Osteocyte (in vitro differentiated cells): Measurements from ENCODE around the gene KRTAP10-12. TPM values are rescaled to one million over a fixed set of nuclear protein-coding genes. Genes with fewer than 3 reads are reported as not detected.

Experiments
- DNase-seq: peaks from one replicate; pipeline ENCODE4 v3.0.0; 2021; ENCODE audit warnings: mixed read lengths; ENCODE audit not compliant: unreplicated experiment; ENCODE audit errors: extremely low spot score
- H3K27ac Mint-ChIP-seq: one replicate; pipeline ENCODE4 v1.8.0; 2021; ENCODE audit warnings: mild to moderate bottlenecking, mixed read lengths; ENCODE audit not compliant: unreplicated experiment
- H3K27me3 Mint-ChIP-seq: one replicate; pipeline ENCODE4 v1.8.0; 2021; ENCODE audit warnings: mixed read lengths; ENCODE audit not compliant: unreplicated experiment
- H3K36me3 Mint-ChIP-seq: one replicate; pipeline ENCODE4 v1.8.0; 2021; ENCODE audit warnings: mixed read lengths; ENCODE audit not compliant: unreplicated experiment
- H3K4me1 Mint-ChIP-seq: one replicate; pipeline ENCODE4 v1.8.0; 2021; ENCODE audit warnings: mixed read lengths; ENCODE audit not compliant: unreplicated experiment
- H3K4me3 Mint-ChIP-seq: one replicate; pipeline ENCODE4 v1.8.0; 2021; ENCODE audit warnings: mild to moderate bottlenecking, moderate library complexity, mixed read lengths; ENCODE audit not compliant: unreplicated experiment
- H3K9me3 Mint-ChIP-seq: one replicate; pipeline ENCODE4 v1.8.0; 2021; ENCODE audit warnings: mixed read lengths; ENCODE audit not compliant: unreplicated experiment
- total RNA-seq: library from RNA; stranded (reverse); gene quantifications from 2 replicates; pipeline ENCODE4 v1.2.1, GENCODE V29; 2021
- TF ChIP-seq, protein P1 (sequence below): fragments of 200-600 bp; sonication (generic); IDR thresholded peaks from 2 replicates; pipeline ENCODE4 v1.5.0; 2021; ENCODE audit warnings: antibody characterized with exemption, mild to moderate bottlenecking, moderate library complexity

Gene KRTAP10-12
- total RNA-seq, 1 donor from 2014 or later, result not detected

GRCh38 chr21:44692798-44693512 is 4.0 kb upstream of the KRTAP10-12 start:
- Mint-ChIP-seq H3K27ac (no peak overlapping the region), H3K4me1 (peaks cover 15% of the 10 kb centered on the region), H3K27me3 (peaks cover 38% of the 10 kb centered on the region)

GRCh38 chr21:44694776-44695175 is 2.2 kb upstream of the KRTAP10-12 start:
- no peak overlapping the region for H3K4me3 Mint-ChIP-seq
- H3K27ac Mint-ChIP-seq, result no peak overlapping the region
- H3K4me1 Mint-ChIP-seq, result peaks cover 27% of the 10 kb centered on the region
- TF ChIP-seq, protein P1, sequence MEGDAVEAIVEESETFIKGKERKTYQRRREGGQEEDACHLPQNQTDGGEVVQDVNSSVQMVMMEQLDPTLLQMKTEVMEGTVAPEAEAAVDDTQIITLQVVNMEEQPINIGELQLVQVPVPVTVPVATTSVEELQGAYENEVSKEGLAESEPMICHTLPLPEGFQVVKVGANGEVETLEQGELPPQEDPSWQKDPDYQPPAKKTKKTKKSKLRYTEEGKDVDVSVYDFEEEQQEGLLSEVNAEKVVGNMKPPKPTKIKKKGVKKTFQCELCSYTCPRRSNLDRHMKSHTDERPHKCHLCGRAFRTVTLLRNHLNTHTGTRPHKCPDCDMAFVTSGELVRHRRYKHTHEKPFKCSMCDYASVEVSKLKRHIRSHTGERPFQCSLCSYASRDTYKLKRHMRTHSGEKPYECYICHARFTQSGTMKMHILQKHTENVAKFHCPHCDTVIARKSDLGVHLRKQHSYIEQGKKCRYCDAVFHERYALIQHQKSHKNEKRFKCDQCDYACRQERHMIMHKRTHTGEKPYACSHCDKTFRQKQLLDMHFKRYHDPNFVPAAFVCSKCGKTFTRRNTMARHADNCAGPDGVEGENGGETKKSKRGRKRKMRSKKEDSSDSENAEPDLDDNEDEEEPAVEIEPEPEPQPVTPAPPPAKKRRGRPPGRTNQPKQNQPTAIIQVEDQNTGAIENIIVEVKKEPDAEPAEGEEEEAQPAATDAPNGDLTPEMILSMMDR, result no peak
- no peak for DNase-seq
- H3K27me3 Mint-ChIP-seq, result peaks cover 36% of the 10 kb centered on the region
- H3K9me3 Mint-ChIP-seq, result peaks cover 15% of the 10 kb centered on the region
- H3K36me3 Mint-ChIP-seq, result peaks cover 4% of the 10 kb centered on the region

More at GRCh38 chr21:44692798-44693512, 4.0 kb upstream of the KRTAP10-12 start:
- DNase-seq, result no peak
- Mint-ChIP-seq H3K4me3 (no peak overlapping the region), H3K9me3 (peaks cover 15% of the 10 kb centered on the region), H3K36me3 (peaks cover 4% of the 10 kb centered on the region)
- TF ChIP-seq, protein P1, result no peak

- no peak overlapping the region for H3K27ac Mint-ChIP-seq
- DNase-seq, result peak; percentile 81
- no peak overlapping the region for H3K4me3 Mint-ChIP-seq
- H3K27me3 Mint-ChIP-seq, result peaks cover 36% of the 10 kb centered on the region
- TF ChIP-seq, protein P1, result no peak
- peaks cover 15% of the 10 kb centered on the region for H3K9me3 Mint-ChIP-seq
- peaks cover 4% of the 10 kb centered on the region for H3K36me3 Mint-ChIP-seq
- H3K4me1 Mint-ChIP-seq, result peaks cover 31% of the 10 kb centered on the region
Measured at GRCh38 chr21:44695184-44695583, 1.8 kb upstream of the KRTAP10-12 start.

- Mint-ChIP-seq H3K4me1 (peaks cover 32% of the 10 kb centered on the region), H3K9me3 (peaks cover 15% of the 10 kb centered on the region), H3K27ac (no peak overlapping the region), H3K36me3 (peaks cover 4% of the 10 kb centered on the region), H3K27me3 (peaks cover 33% of the 10 kb centered on the region), H3K4me3 (no peak overlapping the region)
- peak; percentile 51 for DNase-seq
- TF ChIP-seq, protein P1, result no peak
Measured at GRCh38 chr21:44695641-44696040, 1.3 kb upstream of the KRTAP10-12 start.

DNA sequence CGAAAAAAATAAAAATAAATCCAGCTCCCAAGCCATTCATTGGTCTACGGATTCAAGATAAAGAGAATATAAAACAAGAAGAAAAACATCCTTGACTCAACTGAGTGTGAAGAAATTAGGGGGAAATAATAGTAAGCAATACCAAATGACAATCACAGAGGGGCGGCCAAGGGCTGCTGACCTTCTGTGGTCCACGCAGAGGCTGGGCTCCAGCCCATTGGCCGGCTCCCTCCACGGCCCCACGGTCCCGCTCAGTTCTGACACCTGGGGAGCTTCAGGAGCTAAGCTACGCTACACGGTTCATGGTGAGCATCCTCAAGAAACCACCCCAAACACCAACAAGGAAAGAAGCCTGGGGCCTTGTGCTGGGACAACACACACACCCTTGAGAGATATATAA is 400 bp upstream of the KRTAP10-12 start:
- H3K4me3 Mint-ChIP-seq, result no peak overlapping the region
- peaks cover 15% of the 10 kb centered on the region for H3K9me3 Mint-ChIP-seq
- DNase-seq, result peak; percentile 67
- H3K27ac Mint-ChIP-seq, result no peak overlapping the region
- peaks cover 30% of the 10 kb centered on the region for H3K27me3 Mint-ChIP-seq
- TF ChIP-seq, protein P1, result no peak
- peaks cover 4% of the 10 kb centered on the region for H3K36me3 Mint-ChIP-seq
- H3K4me1 Mint-ChIP-seq, result peaks cover 32% of the 10 kb centered on the region
